ENCODE data around the gene FHOD3.

GRCh38 chr18:36762074-36762473, 464.6 kb downstream of the FHOD3 start:
- TF ChIP-seq CTCF (IDR thresholded peaks at IDR 0.05; ENCODE audit: low read depth, low read length) (no peak), MAX (IDR thresholded peaks at IDR 0.05; ENCODE audit: low read depth, low read length) (no peak), MYC (IDR thresholded peaks at IDR 0.05; ENCODE audit: low read depth, low read length) (no peak)
